22Rv1 (cell line): Measurements from ENCODE around the gene PRR7.

Experiments
- H3K27ac ChIP-seq: fragments of 450-650 bp; 2 replicates; pipeline ENCODE4 v1.5.1; 2017
- CTCF ChIP-seq: fragments of 450-650 bp; IDR thresholded peaks from 2 replicates; pipeline ENCODE4 v1.5.1; 2017; ENCODE audit warnings: mild to moderate bottlenecking
- ZFX ChIP-seq: fragments of 450-650 bp; IDR thresholded peaks from 2 replicates; pipeline ENCODE4 v1.6.1; 2017; ENCODE audit warnings: antibody characterized with exemption, borderline replicate concordance

PRR7 gene

GRCh38 chr5:177446200-177447065 is at the start of gene PRR7:
Gene PRR7, plus strand, starts transcription at chr5:177446814. Its CDS starts 8,254 bp downstream, at chr5:177455068.
- no peak for TF ChIP-seq ZFX
- peak within 1 kb of the TSS; percentile 79 for H3K27ac ChIP-seq

GRCh38 chr5:177397875-177398390 is 48.7 kb upstream of the PRR7 start:
- TF ChIP-seq CTCF (no peak), ZFX (no peak)
- H3K27ac ChIP-seq = no peak overlapping the region

- H3K27ac ChIP-seq = peak within 1 kb of the TSS; percentile 96
- TF ChIP-seq ZFX (no peak), CTCF (no peak)
These were observed 46.4 kb upstream of the PRR7 start, which contains the start of gene PFN3 for GRCh38 chr5:177399997-177400868. Gene PFN3, minus strand, starts transcription at chr5:177400661. Its CDS starts 85 bp downstream, at chr5:177400576.

GRCh38 chr5:177402271-177403043 is 44.2 kb upstream of the PRR7 start:
- TF ChIP-seq ZFX = no peak
- peak; percentile 72 for TF ChIP-seq CTCF
- peak overlapping the region; percentile 96 for H3K27ac ChIP-seq

GRCh38 chr5:177403102-177403791 is 43.4 kb upstream of the PRR7 start:
- H3K27ac ChIP-seq = peak overlapping the region; percentile 96
- TF ChIP-seq CTCF = no peak
- TF ChIP-seq ZFX = no peak

GRCh38 chr5:177403792-177404640 is 42.6 kb upstream of the PRR7 start:
- H3K27ac ChIP-seq = peak overlapping the region; percentile 96
- no peak for TF ChIP-seq ZFX
- peak; percentile 65 for TF ChIP-seq CTCF
